Hematopoietic multipotent progenitor cell treated with erythropoietin and hydrocortisone succinate and interleukin-3 and kit ligand, for 4 days (in vitro differentiated cells): ENCODE results near the gene TLR3.
A peak's percentile ranks its signal among the peaks of the same experiment; 100 is the strongest.

Source experiments
- DNase-seq: peaks from one replicate; pipeline ENCODE4 v3.0.0-alpha.2; 2015

The TLR3 gene

DNA sequence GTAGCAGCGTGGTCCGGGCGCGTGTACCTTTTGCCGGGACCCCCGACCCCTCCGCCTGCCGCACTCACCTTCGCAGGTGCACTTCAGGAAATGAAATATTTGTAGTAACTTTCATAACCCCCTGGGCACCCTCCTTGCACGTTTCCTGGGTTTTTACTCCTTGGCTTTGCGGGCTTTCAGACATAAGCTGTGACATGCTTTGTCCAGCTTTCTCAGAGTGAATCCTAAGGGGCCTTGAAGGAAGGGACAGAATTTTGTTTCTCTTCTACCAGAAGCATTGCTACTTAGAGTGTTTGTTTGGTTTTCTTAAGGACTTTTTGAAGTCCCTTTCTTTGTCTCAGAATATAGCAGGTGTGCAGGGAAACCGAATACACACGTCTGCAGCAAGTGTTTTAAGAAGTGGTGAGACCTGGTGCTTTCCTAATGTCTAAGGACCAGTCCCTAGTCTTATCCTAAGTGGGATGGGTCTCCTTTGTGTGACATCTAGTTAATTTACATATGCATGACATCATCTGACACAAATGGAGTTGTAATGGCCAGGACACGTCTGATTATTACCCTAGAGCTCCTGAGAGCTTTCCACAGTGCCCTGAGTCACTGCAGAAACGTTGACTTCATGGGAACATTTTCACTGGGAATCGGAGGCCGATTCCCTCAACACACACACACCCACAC, 36.8 kb downstream of the TLR3 start:
- no peak for DNase-seq

- no peak for DNase-seq
Measured at GRCh38 chr4:186107947-186108346, 39.0 kb downstream of the TLR3 start.

GRCh38 chr4:186108391-186108790, 39.4 kb downstream of the TLR3 start:
- no peak for DNase-seq

DNA sequence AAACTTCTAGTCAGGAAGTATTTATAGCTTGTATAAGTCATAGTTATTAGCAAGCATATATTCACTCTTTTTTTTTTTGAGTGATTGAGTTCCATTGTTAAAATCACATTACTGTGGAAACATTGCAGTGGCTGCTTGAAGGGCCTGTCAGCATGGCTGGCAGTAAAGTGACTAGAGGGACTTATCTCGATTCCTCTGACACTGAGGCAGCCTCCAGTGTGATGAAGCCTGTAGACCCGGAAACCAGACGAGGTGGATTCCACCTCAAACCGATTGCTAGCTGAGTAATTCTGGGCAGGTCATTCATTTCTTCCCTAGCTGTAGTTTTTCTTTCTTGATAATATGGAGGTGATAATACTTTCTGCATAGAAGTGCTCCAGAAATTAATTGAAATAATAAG, 40.3 kb downstream of the TLR3 start:
- no peak for DNase-seq

- no peak for DNase-seq
Measured at GRCh38 chr4:186116697-186117096, 47.7 kb downstream of the TLR3 start.

DNA sequence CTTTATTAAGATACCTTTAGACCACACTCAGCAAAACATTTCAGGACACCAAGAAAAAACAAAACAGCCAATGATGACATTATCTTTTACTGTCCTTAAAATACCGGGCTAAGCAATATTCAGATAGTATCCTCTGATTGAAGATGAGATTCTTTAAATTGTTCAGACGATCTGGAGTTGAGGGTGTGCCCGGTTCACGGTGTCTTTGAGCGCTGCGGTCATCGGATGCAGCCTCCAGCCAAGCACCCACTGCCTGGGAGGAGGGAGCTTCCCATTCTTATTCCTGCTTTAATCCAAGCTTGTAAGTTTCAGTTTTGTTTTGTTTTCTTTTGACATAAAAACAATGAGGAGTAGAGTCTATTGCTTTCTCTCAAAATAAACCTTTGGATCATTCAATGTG, 49.6 kb downstream of the TLR3 start:
- DNase-seq = no peak

DNA sequence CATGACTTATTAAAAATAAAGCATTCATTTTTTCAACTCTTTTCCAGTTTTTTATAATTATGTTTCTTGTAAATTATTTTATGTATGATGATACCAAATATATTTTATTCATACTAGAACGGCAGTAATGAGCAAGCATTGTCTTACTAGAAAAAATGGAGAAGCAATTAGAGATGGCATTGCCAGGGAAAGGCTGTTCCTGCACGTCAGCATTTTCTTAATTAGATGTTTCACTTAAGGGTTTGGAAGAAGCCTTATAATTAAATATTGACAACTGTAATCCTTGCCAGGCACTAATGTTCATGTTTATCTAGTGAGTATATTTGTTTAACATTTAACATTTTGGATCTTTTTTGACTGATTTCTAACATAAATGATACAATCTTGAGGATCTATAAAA, 52.1 kb downstream of the TLR3 start:
- no peak for DNase-seq

DNA sequence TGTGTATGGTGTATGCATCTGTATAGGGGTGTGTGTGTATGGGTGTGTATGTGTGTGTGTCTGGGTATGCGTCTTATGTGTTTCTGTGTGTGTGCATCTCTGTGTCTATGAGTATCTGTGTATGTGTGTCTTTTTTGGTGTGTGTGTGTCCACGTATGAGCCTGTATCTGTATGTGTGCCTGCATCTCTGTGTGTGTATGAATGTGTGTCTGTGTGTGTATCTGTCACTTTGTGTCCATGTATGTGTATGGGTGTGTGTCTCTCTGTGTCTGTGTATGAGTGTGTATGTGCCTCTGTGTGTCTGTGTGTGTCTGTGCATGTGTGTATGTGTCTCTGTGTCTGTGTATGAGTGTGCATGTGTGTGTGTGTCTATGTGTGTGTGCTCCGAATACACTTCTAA, 59.9 kb downstream of the TLR3 start:
- DNase-seq = no peak

DNA sequence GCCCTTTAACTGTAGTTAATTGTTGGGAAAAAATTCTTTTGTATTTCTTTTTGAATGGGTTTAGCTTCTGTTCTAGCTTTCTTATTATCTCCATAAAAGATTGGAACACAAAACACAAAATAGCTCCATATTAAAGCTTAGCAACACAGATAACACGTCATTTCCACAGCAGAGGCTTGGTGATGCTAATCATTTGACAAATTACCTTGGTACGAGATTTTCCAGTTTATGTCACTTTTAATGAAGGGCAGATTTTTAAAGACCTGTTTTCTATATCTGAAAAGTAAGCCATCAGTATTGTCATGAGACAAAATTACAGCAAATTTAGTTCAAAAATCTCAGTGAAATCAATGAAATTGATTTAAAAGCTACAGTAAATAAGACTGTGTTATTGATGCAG, 63.0 kb downstream of the TLR3 start:
- DNase-seq = no peak

- DNase-seq = peak; percentile 15
Measured at GRCh38 chr4:186132577-186133242, 63.8 kb downstream of the TLR3 start.

DNA sequence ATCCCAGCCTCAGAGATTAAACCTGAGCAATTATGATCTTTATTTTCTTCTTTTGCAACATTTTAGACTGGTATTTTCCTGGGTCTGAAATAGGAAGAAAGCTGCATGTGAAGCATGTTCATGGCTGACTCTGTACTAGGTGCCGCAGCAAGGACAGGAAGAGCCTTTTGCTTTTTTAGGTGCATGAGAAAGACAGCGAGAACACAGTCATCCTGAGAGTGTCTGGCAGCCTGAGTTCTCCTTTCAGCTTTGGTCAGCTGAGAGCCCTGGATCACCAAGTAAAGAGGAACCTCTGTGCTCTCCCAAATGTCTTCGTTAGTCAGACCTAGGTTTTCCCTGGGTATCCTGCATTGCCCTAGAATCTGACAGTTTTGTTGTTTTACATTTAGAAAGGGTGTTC, 65.3 kb downstream of the TLR3 start:
- DNase-seq = peak; percentile 7

DNA sequence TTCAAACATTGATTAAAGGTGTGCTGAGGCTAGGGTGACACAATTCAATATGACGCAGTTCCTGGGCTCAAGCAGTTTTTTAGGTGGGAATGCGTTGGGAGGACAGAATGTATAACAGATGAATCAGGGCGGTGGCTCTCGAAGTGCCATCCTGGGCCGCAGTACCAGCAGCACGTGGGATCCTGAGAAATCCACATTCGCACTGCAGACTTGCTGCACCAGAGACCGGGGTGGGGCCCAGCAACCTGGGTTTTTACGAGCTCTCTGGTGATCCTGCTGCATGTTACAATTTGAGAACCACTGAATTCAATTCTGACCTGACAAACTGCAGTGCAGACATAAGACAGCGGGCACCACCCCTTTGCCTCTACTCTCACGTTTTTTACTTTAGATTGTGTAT, 65.9 kb downstream of the TLR3 start:
- no peak for DNase-seq

DNA sequence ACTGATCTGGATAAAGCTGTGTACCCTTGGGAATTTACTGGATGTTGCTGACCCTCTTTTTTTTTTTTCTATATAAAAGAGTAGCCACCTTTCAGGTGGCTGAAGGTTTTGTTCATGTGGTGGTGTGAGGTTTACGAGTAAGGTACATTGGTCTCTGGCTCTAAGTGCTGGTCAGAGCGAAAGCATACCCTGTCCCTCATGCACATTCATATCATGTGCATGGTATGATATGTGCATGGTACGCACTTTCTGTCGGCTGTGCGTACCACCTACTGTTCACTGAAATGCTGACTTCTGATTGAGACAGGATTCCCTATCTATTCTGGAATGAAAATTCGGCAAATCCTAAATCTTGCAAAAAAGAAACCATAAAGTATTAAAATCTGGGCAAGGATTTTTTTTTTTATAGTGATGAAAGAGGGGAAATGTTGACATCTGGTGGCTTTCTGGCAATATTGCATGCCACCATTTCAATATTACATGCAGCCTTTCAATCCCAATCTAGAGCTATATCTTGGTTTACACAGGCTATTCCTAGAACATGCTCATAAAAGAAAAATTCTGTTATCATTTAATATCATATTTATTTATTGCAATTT, 68.3 kb downstream of the TLR3 start:
- peak; percentile 58 for DNase-seq
